ENCODE measurements around the gene TMEM94.
"Not testable (repeated sequence)": the region's sequence is repeated elsewhere in the genome, so short reads cannot be mapped to it uniquely, and the experiment has no call there.

The TMEM94 gene

GRCh38 chr17:75475851-75476250, 19.4 kb downstream of the TMEM94 start:
- Histone ChIP-seq H3K4me1 (ENCODE audit: low read length) (no peaks in the 10 kb centered on the region), H3K27ac (ENCODE audit: low read length) (no peak overlapping the region), H3K36me3 (replicated peaks; ENCODE audit: insufficient read depth, low read length) (no peaks in the 10 kb centered on the region), H3K4me3 (ENCODE audit: low read length) (no peak overlapping the region), H3K9me3 (replicated peaks; ENCODE audit: insufficient read depth, low read length) (no peaks in the 10 kb centered on the region), H2AFZ (ENCODE audit: low read length) (no peak overlapping the region), H3K9me2 (replicated peaks; ENCODE audit: insufficient read depth, low read length) (no peaks in the 10 kb centered on the region), H3K4me2 (ENCODE audit: low read depth, low read length) (no peak overlapping the region), H4K20me1 (ENCODE audit: insufficient read depth, low read length) (no peaks in the 10 kb centered on the region), H3K27me3 (replicated peaks; ENCODE audit: insufficient read depth, low read length) (no peaks in the 10 kb centered on the region), H3F3A (ENCODE audit: insufficient read depth, low read length) (no peaks in the 10 kb centered on the region), H3K79me2 (ENCODE audit: low read length) (no peaks in the 10 kb centered on the region), H3K9ac (ENCODE audit: low read length) (no peak overlapping the region)
- DNase-seq, result no peak
- TF ChIP-seq CTCF (IDR thresholded peaks at IDR 0.05; ENCODE audit: low read length) (no peak), EZH2phosphoT487 (IDR thresholded peaks at IDR 0.05; ENCODE audit: low read length) (no peak), EZH2 (optimal IDR thresholded peaks at IDR 0.05; ENCODE audit: low read depth, low read length) (no peak)

- Histone ChIP-seq H3K4me2 (ENCODE audit: low read depth, low read length) (no peak overlapping the region), H3K36me3 (replicated peaks; ENCODE audit: insufficient read depth, low read length) (no peaks in the 10 kb centered on the region)
These were observed 19.8 kb downstream of the TMEM94 start for GRCh38 chr17:75476271-75476671.

GRCh38 chr17:75476752-75477489, 20.5 kb downstream of the TMEM94 start:
- no peak overlapping the region for H3K27ac ChIP-seq (ENCODE audit: low read length)
- H3K36me3 ChIP-seq (replicated peaks; ENCODE audit: insufficient read depth, low read length), result no peaks in the 10 kb centered on the region

More at GRCh38 chr17:75476271-75476671, 19.8 kb downstream of the TMEM94 start:
- H3K27ac ChIP-seq (ENCODE audit: low read length), result no peak overlapping the region
- H3K79me2 ChIP-seq (ENCODE audit: low read length), result no peaks in the 10 kb centered on the region
- no peaks in the 10 kb centered on the region for H3F3A ChIP-seq (ENCODE audit: insufficient read depth, low read length)
- H2AFZ ChIP-seq (ENCODE audit: low read length), result no peak overlapping the region
- H3K9me3 ChIP-seq (replicated peaks; ENCODE audit: insufficient read depth, low read length), result no peaks in the 10 kb centered on the region
- no peak overlapping the region for H3K9ac ChIP-seq (ENCODE audit: low read length)
- H3K27me3 ChIP-seq (replicated peaks; ENCODE audit: insufficient read depth, low read length), result no peaks in the 10 kb centered on the region
- TF ChIP-seq EZH2 (optimal IDR thresholded peaks at IDR 0.05; ENCODE audit: low read depth, low read length), result no peak
- no peak for TF ChIP-seq CTCF (IDR thresholded peaks at IDR 0.05; ENCODE audit: low read length)
- TF ChIP-seq EZH2phosphoT487 (IDR thresholded peaks at IDR 0.05; ENCODE audit: low read length), result no peak
- DNase-seq, result no peak
- no peak overlapping the region for H3K4me3 ChIP-seq (ENCODE audit: low read length)
- H3K4me1 ChIP-seq (ENCODE audit: low read length), result no peaks in the 10 kb centered on the region
- no peaks in the 10 kb centered on the region for H4K20me1 ChIP-seq (ENCODE audit: insufficient read depth, low read length)
- H3K9me2 ChIP-seq (replicated peaks; ENCODE audit: insufficient read depth, low read length), result no peaks in the 10 kb centered on the region

GRCh38 chr17:75477490-75477862, 21.0 kb downstream of the TMEM94 start:
- not testable (repeated sequence) for H2AFZ ChIP-seq (ENCODE audit: low read length); H3K9ac ChIP-seq (ENCODE audit: low read length); H3K4me2 ChIP-seq (ENCODE audit: low read depth, low read length); H3K36me3 ChIP-seq (replicated peaks; ENCODE audit: insufficient read depth, low read length); H3K4me1 ChIP-seq (ENCODE audit: low read length); H3K79me2 ChIP-seq (ENCODE audit: low read length); H3K9me2 ChIP-seq (replicated peaks; ENCODE audit: insufficient read depth, low read length); H3F3A ChIP-seq (ENCODE audit: insufficient read depth, low read length); H3K27ac ChIP-seq (ENCODE audit: low read length); H4K20me1 ChIP-seq (ENCODE audit: insufficient read depth, low read length); H3K9me3 ChIP-seq (replicated peaks; ENCODE audit: insufficient read depth, low read length); H3K4me3 ChIP-seq (ENCODE audit: low read length); H3K27me3 ChIP-seq (replicated peaks; ENCODE audit: insufficient read depth, low read length); DNase-seq

More at GRCh38 chr17:75476752-75477489, 20.5 kb downstream of the TMEM94 start:
- H3K79me2 ChIP-seq (ENCODE audit: low read length), result no peaks in the 10 kb centered on the region
- H3K27me3 ChIP-seq (replicated peaks; ENCODE audit: insufficient read depth, low read length), result no peaks in the 10 kb centered on the region
- H3K9me2 ChIP-seq (replicated peaks; ENCODE audit: insufficient read depth, low read length), result no peaks in the 10 kb centered on the region
- DNase-seq, result no peak
- H4K20me1 ChIP-seq (ENCODE audit: insufficient read depth, low read length), result no peaks in the 10 kb centered on the region
- TF ChIP-seq CTCF (IDR thresholded peaks at IDR 0.05; ENCODE audit: low read length), result no peak
- TF ChIP-seq EZH2 (optimal IDR thresholded peaks at IDR 0.05; ENCODE audit: low read depth, low read length), result no peak
- TF ChIP-seq EZH2phosphoT487 (IDR thresholded peaks at IDR 0.05; ENCODE audit: low read length), result no peak
- H3F3A ChIP-seq (ENCODE audit: insufficient read depth, low read length), result no peaks in the 10 kb centered on the region
- H3K4me3 ChIP-seq (ENCODE audit: low read length), result no peak overlapping the region
- H2AFZ ChIP-seq (ENCODE audit: low read length), result no peak overlapping the region
- H3K9ac ChIP-seq (ENCODE audit: low read length), result no peak overlapping the region
- H3K4me1 ChIP-seq (ENCODE audit: low read length), result no peaks in the 10 kb centered on the region
- H3K9me3 ChIP-seq (replicated peaks; ENCODE audit: insufficient read depth, low read length), result no peaks in the 10 kb centered on the region
- no peak overlapping the region for H3K4me2 ChIP-seq (ENCODE audit: low read depth, low read length)

All from MM.1S (cell line).